CD14-positive monocyte (primary cell): ENCODE results near the gene BEST1. TPM values are rescaled to one million over a fixed set of nuclear protein-coding genes. Genes with fewer than 3 reads are reported as not detected.

Experiments
- DNase-seq, 3 donors: peaks; one replicate each; pipeline ENCODE4 v3.0.0-alpha.2; 2011 to 2022
- H2AFZ ChIP-seq: 2 replicates; pipeline ENCODE4 v1.6.0; 2012; ENCODE audit warnings: mild to moderate bottlenecking, low read depth, low read length, inconsistent platforms; ENCODE audit not compliant: insufficient read depth, poor library complexity, severe bottlenecking
- H3K27ac ChIP-seq, 2 donors: 1 replicate in 1 of 2; 2 replicates in 1 of 2; pipeline ENCODE4 v1.5.1; 2012 to 2013; ENCODE audit warnings: low read length in 2 of 2, control low read depth in 1 of 2, inconsistent platforms in 1 of 2, low read depth in 1 of 2, mild to moderate bottlenecking in 1 of 2
- H3K27me3 ChIP-seq, 2 donors: one replicate each; pipeline versions ENCODE4 v1.6.0 to v1.6.1; 2011 to 2013; ENCODE audit warnings: low read length in 2 of 2; ENCODE audit not compliant: control insufficient read depth in 2 of 2, insufficient read depth in 2 of 2
- H3K36me3 ChIP-seq, 2 donors: replicated peaks in 1 of 2; 1 replicate in 1 of 2; 2 replicates in 1 of 2; pipeline versions ENCODE4 v1.5.1 to v1.6.1; 2012 to 2013; ENCODE audit warnings: low read length in 2 of 2, control low read depth in 1 of 2, inconsistent platforms in 1 of 2, mild to moderate bottlenecking in 1 of 2; ENCODE audit not compliant: insufficient read depth in 2 of 2, control insufficient read depth in 1 of 2
- H3K4me1 ChIP-seq, 2 donors: 1 replicate in 1 of 2; 2 replicates in 1 of 2; pipeline versions ENCODE4 v1.5.1 to v1.6.1; 2012 to 2013; ENCODE audit warnings: low read length in 2 of 2, control low read depth in 1 of 2, inconsistent platforms in 1 of 2, mild to moderate bottlenecking in 1 of 2, moderate library complexity in 1 of 2; ENCODE audit not compliant: insufficient read depth in 2 of 2, control insufficient read depth in 1 of 2
- H3K4me2 ChIP-seq: replicated peaks from 2 replicates; pipeline ENCODE3; 2012; ENCODE audit warnings: low read length, moderate library complexity, mild to moderate bottlenecking; ENCODE audit not compliant: poor library complexity, severe bottlenecking; ENCODE audit errors: extremely low read depth
- H3K4me3 ChIP-seq, 3 experiments: fragments of 200-600 bp in 1 of 3; sonication (generic) in 1 of 3; replicated peaks in 1 of 3; 1 replicate in 2 of 3; 2 replicates in 1 of 3; pipeline ENCODE4 v1.5.1; 2011 to 2013; ENCODE audit warnings: low read length in 3 of 3, mild to moderate bottlenecking in 3 of 3, control low read depth in 2 of 3, low read depth in 2 of 3, inconsistent platforms in 1 of 3, moderate library complexity in 1 of 3
- H3K79me2 ChIP-seq: 2 replicates; pipeline ENCODE4 v1.6.0; 2012; ENCODE audit warnings: mild to moderate bottlenecking, control low read depth, inconsistent platforms, low read length, moderate library complexity; ENCODE audit not compliant: insufficient read depth
- H3K9ac ChIP-seq: 2 replicates; pipeline ENCODE4 v1.6.0; 2017; ENCODE audit warnings: low read length, mild to moderate bottlenecking; ENCODE audit not compliant: insufficient read depth, poor library complexity, severe bottlenecking
- H3K9me3 ChIP-seq, 2 donors: replicated peaks in 1 of 2; 1 replicate in 1 of 2; 2 replicates in 1 of 2; pipeline versions ENCODE4 v1.5.1 to v1.6.1; 2012 to 2013; ENCODE audit warnings: low read length in 2 of 2, control low read depth in 1 of 2; ENCODE audit not compliant: control insufficient read depth in 1 of 2, insufficient read depth in 1 of 2
- H4K20me1 ChIP-seq: 2 replicates; pipeline ENCODE4 v1.6.0; 2012; ENCODE audit warnings: mild to moderate bottlenecking, low read length, control low read depth, moderate library complexity; ENCODE audit not compliant: insufficient read depth
- H3K27ac Mint-ChIP-seq, 7 donors: one replicate each; pipeline ENCODE4 v1.8.0; 2020; ENCODE audit warnings: mild to moderate bottlenecking in 7 of 7, mixed read lengths in 7 of 7, moderate library complexity in 6 of 7, inconsistent platforms in 2 of 7
- H3K27me3 Mint-ChIP-seq, 3 donors: one replicate each; pipeline ENCODE4 v1.8.0; 2021 to 2022; ENCODE audit warnings: low read depth in 3 of 3, mild to moderate bottlenecking in 3 of 3, mixed read lengths in 3 of 3, moderate library complexity in 3 of 3, inconsistent platforms in 1 of 3
- H3K36me3 Mint-ChIP-seq, 2 donors: one replicate each; pipeline ENCODE4 v1.8.0; 2020; ENCODE audit warnings: mixed read lengths in 2 of 2, inconsistent platforms in 1 of 2, mild to moderate bottlenecking in 1 of 2
- H3K4me1 Mint-ChIP-seq: one replicate; pipeline ENCODE4 v1.8.0; 2020; ENCODE audit warnings: mild to moderate bottlenecking, mixed read lengths
- H3K4me3 Mint-ChIP-seq, 2 donors: one replicate each; pipeline ENCODE4 v1.8.0; 2020; ENCODE audit warnings: mild to moderate bottlenecking in 2 of 2, mixed read lengths in 2 of 2, moderate library complexity in 1 of 2
- H3K9me3 Mint-ChIP-seq, 7 donors: one replicate each; pipeline ENCODE4 v1.8.0; 2020 to 2022; ENCODE audit warnings: mixed read lengths in 7 of 7, mild to moderate bottlenecking in 6 of 7, moderate library complexity in 6 of 7, inconsistent platforms in 2 of 7
- CTCF ChIP-seq: fragments of 200-600 bp; IDR thresholded peaks from one replicate; pipeline ENCODE4 v1.8.0; 2022; ENCODE audit warnings: antibody characterized with exemption, mild to moderate bottlenecking
- WGBS: methylation state at CpG from one replicate; pipeline ENCODE4 v1.1.5; 2013; ENCODE audit warnings: missing lambda C conversion rate; ENCODE audit not compliant: insufficient coverage; 5-methylcytosine and 5-hydroxymethylcytosine counted together
- intact Hi-C, 2 donors: fragments of 100-400 bp; cut with micrococcal nuclease; formaldehyde crosslinking; loops; one replicate each; pipeline versions ENCODE4 v1.15.0 to v1.15.1; 2023
- polyA plus RNA-seq, 3 donors: library from polyadenylated mRNA; depleted of rRNA in 1 of 3; unstranded in 2 of 3; stranded (reverse) in 1 of 3; fragments of 300-500 nt in 2 of 3; fragments of >200 nt in 1 of 3; fragmentation: Illumina TruSeq in 2 of 3; gene quantifications; 1 replicate in 2 of 3; 2 replicates in 1 of 3; pipeline ENCODE4 v1.2.3, GENCODE V29; 2012 to 2021

BEST1 gene
- polyA plus RNA-seq, 3 donors, result 5.9 to 24.9 (median 7.4) TPM

DNA sequence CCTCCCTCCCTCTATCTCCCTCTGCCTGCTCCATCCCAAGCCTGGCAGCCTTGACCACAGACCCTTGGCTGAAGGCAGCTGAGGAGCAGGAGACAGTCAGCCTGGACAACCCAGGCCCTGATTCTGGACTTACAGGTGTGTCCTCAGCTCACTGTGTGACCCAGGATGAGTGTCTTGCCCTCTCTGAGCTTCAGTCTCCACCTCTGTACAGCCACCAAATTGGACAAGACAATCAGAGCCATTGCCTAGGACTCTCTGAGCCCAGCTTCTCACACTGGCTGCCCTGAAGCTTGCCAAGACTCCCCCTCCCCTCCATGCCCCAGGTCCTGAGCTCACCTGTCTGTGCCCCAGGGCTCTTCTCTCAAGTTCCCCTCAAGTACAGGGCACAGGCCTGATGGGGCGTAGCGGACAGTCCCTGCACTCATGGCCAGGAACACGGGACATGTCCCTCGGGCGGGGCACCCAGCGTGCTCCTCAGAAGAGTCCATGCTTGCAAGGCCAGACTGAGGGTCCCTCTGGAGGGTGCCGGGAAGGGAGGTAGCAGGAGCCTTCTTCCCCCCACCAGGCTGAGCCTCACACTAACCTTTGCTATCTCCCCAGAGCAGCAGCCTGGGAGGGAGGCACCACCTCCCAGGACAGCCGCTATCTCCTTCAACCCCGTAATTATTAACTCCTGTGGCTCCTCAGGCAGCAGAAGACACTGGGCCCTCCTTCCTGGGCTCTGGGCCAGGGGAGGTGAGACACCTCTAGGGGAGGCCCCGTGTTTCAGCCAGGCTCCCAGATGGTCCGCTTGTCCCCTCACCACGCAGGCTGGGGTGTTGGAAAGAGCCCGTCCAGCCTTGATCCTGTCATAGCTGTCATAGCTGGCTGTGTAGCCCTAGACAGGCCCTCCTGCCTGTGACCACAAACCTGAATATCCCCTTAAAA lies 30.2 kb upstream of the BEST1 start:
- Histone ChIP-seq H3K4me2 (no peak overlapping the region), H2AFZ (no peak overlapping the region), H3K79me2 (no peaks in the 10 kb centered on the region), H3K9ac (no peak overlapping the region), H3K9me3 (no peaks in the 10 kb centered on the region), H3K27ac (no peak overlapping the region), H3K36me3 (no peaks in the 10 kb centered on the region), H4K20me1 (no peaks in the 10 kb centered on the region), H3K27me3 (peaks cover 10 to 41% of the 10 kb centered on the region in 2 donors), H3K4me3 (no peak overlapping the region), H3K4me1 (peaks cover 51 to 53% of the 10 kb centered on the region in 2 donors)
- Mint-ChIP-seq H3K27me3 (peaks cover 42 to 52% (median 51%) of the 10 kb centered on the region in 3 donors), H3K36me3 (peaks cover 4 to 8% of the 10 kb centered on the region in 2 donors), H3K9me3 (peaks cover 0 to 16% (median 6%) of the 10 kb centered on the region in 7 donors), H3K4me1 (peaks cover 38% of the 10 kb centered on the region), H3K27ac (no peak overlapping the region), H3K4me3 (peak overlapping the region in 1 of 2 donors; percentile 48)
- no peak for TF ChIP-seq CTCF
- WGBS, result 92% methylated on average over 12 of the region's 13 CpGs
- intact Hi-C loops, result no loop called here
- DNase-seq, result no peak

- TF ChIP-seq CTCF, result no peak
- H4K20me1 ChIP-seq, result no peaks in the 10 kb centered on the region
- peaks cover 29 to 43% (median 38%) of the 10 kb centered on the region in 3 donors for H3K27me3 Mint-ChIP-seq
- H3K4me1 Mint-ChIP-seq, result peaks cover 36% of the 10 kb centered on the region
- no peaks in the 10 kb centered on the region for H3K79me2 ChIP-seq
- no peaks in the 10 kb centered on the region for H3K36me3 ChIP-seq
- intact Hi-C loops, result no loop called here
- DNase-seq, result no peak
- H3K4me3 ChIP-seq, result no peak overlapping the region
- no peaks in the 10 kb centered on the region for H3K9me3 ChIP-seq
- H2AFZ ChIP-seq, result no peak overlapping the region
- peaks cover 4 to 8% of the 10 kb centered on the region in 2 donors for H3K36me3 Mint-ChIP-seq
- peaks cover 10 to 29% of the 10 kb centered on the region in 2 donors for H3K27me3 ChIP-seq
- peak overlapping the region in 1 of 2 donors; percentile 26 for H3K4me3 Mint-ChIP-seq
- peak overlapping the region in 1 of 7 donors; percentile 25 for H3K27ac Mint-ChIP-seq
- H3K9me3 Mint-ChIP-seq, result peaks cover 0 to 14% (median 3%) of the 10 kb centered on the region in 7 donors
- H3K9ac ChIP-seq, result no peak overlapping the region
- H3K4me1 ChIP-seq, result peaks cover 48 to 49% of the 10 kb centered on the region in 2 donors
- no peak overlapping the region for H3K27ac ChIP-seq
- WGBS, result 94% methylated on average over 2 of the region's 3 CpGs
- no peak overlapping the region for H3K4me2 ChIP-seq
Observed at GRCh38 chr11:61921446-61921845, 28.7 kb upstream of the BEST1 start.
